Stomach smooth muscle (tissue), 2 donors: ENCODE results near the gene GPR65.

ENCODE experiments used
- H3K27ac ChIP-seq: one replicate; pipeline ENCODE4 v1.7.0; 2013; ENCODE audit warnings: mild to moderate bottlenecking, low read length, inconsistent platforms
- H3K27me3 ChIP-seq, 2 donors: one replicate each; pipeline ENCODE4 v1.7.0; 2013; ENCODE audit warnings: low read length in 2 of 2; ENCODE audit not compliant: insufficient read depth in 2 of 2, control insufficient read depth in 1 of 2
- H3K36me3 ChIP-seq, 2 donors: one replicate each; pipeline ENCODE4 v1.7.0; 2013; ENCODE audit warnings: low read length in 2 of 2; ENCODE audit not compliant: control insufficient read depth in 2 of 2, insufficient read depth in 2 of 2
- H3K4me1 ChIP-seq: one replicate; pipeline ENCODE4 v1.7.0; 2013; ENCODE audit warnings: low read length; ENCODE audit not compliant: control insufficient read depth, insufficient read depth
- H3K4me3 ChIP-seq, 2 donors: one replicate each; pipeline ENCODE4 v1.7.0; 2013; ENCODE audit warnings: low read length in 2 of 2
- H3K9ac ChIP-seq, 2 donors: one replicate each; pipeline ENCODE4 v1.7.0; 2013; ENCODE audit warnings: low read length in 2 of 2, mild to moderate bottlenecking in 1 of 2
- H3K9me3 ChIP-seq, 2 donors: one replicate each; pipeline ENCODE4 v1.7.0; 2013; ENCODE audit warnings: low read length in 2 of 2; ENCODE audit not compliant: control insufficient read depth in 2 of 2
- donor health status: healthy.
- donor health status: Pancreatic carcinoma.

The GPR65 gene

DNA sequence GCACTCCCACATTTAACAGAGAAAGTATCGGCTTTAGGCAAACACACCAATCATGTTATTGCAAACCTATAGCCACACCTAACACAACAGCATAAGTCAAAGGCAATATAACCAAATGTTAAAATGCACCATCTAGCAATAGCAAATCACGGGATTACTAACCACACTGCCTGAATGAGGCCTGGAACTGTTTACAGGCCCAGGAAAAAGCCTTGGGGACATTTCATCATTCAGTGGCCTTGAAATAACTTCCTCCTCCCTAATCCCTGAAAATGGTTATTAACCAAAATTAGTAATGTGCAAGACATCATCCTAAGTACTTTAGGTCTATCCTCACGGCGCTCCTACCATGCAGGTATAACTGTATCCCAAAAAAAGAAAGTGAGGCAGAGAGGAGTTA is 14.3 kb upstream of the GPR65 start:
- H3K9me3 ChIP-seq = no peaks in the 10 kb centered on the region
- no peak overlapping the region for H3K27ac ChIP-seq
- no peaks in the 10 kb centered on the region for H3K27me3 ChIP-seq
- H3K9ac ChIP-seq = no peak overlapping the region
- H3K36me3 ChIP-seq = peaks cover 0 to 7% of the 10 kb centered on the region in 2 donors
- H3K4me1 ChIP-seq = peaks cover 4% of the 10 kb centered on the region
- no peak overlapping the region for H3K4me3 ChIP-seq

DNA sequence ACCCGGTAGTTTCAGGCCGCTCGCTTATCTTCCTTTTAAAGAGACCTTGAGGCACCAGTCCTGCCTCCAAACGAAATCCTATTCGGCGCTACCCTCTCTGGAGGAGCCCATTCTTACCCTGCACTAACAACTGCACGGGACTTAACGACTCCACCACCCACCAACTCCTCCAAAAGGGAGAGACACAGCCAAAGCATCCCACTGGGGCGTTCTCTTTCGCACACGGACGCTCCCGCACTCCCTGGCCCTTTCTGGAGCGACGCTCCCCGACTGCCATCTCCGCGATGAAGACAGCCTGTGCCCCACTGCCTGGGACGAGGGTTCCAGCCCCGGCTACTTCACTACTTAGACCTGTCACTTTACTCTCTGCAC is 12.6 kb upstream of the GPR65 start:
- Histone ChIP-seq H3K9me3 (no peaks in the 10 kb centered on the region), H3K4me1 (peaks cover 4% of the 10 kb centered on the region), H3K4me3 (peak overlapping the region; percentile 84 to 92), H3K9ac (peak overlapping the region; percentile 97 to 98), H3K27ac (peak overlapping the region; percentile 99), H3K36me3 (no peaks in the 10 kb centered on the region), H3K27me3 (no peaks in the 10 kb centered on the region)

DNA sequence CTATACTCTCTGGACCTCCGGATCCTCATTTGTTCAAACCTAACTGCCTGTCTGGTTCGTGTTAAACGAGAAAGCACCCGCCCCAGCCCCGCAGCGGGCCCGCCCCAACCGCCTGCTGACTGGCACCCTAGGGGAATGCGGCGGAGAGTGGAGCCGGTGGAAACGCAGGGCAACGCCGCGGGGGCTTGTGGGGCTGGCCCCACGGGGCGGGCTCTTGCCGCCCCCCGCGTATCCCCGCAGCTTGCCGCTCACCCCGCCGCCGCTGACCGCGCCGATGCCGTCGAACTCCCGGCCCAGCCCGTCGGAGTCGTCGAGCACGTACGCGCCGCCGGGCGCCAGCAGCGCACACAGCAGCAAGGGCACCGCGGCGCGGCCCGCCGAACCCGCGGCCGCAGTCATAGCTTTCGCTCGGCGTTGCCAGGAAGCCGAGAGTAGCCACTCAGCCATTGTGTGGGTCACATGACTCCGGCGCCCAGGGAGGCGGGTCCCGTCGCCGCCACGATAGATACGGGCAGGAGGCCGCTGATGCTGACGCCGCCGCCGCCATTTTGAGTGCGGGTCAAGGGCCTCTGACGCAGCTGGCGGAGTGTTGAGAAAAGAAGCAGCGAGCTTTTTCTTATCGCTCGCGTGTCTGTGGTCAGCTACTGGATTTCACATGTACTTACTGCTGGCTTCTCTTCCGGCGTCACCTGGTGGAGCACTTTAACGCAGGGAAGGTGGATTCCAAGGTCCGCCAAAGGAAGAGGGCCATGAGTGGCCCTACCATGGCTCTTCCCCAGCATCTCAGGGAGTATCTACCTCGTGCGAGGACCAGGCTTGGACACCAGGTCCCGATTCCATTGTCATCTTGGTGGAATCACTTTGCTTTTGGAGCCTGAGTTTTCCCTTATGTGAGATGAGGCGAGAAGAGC is 12.0 kb upstream of the GPR65 start, which contains the start of gene GALC:
GALC (minus strand) TSS at position 465 of the 911 bp plus-strand sequence; CDS start at position 447, 18 bp downstream.
- H3K4me1 ChIP-seq = peaks cover 4% of the 10 kb centered on the region
- H3K27me3 ChIP-seq = no peaks in the 10 kb centered on the region
- no peaks in the 10 kb centered on the region for H3K36me3 ChIP-seq
- no peaks in the 10 kb centered on the region for H3K9me3 ChIP-seq
- H3K9ac ChIP-seq = peak within 1 kb of the TSS; percentile 97 to 98
- H3K27ac ChIP-seq = peak within 1 kb of the TSS; percentile 99
- H3K4me3 ChIP-seq = peak within 1 kb of the TSS; percentile 84 to 92

DNA sequence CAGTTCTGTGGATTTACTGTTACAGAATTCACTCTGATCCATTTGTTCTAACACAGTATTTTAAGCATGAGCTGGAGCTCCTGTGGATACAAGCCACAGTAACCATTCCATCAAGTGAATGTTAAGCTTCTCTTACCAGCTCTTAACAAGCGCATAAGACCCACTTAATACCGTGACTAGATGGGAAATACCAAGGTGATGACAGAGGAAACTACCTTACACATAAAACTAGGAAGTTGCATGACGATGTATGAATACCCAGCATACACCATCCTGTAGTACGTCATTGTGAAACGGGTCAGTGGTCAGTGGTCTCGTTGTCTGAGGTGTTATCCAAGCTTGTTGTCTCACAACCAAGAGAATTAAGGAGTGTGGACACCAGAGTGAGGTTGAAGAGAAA is 10.0 kb upstream of the GPR65 start:
- Histone ChIP-seq H3K9ac (no peak overlapping the region), H3K9me3 (no peaks in the 10 kb centered on the region), H3K27ac (no peak overlapping the region)

DNA sequence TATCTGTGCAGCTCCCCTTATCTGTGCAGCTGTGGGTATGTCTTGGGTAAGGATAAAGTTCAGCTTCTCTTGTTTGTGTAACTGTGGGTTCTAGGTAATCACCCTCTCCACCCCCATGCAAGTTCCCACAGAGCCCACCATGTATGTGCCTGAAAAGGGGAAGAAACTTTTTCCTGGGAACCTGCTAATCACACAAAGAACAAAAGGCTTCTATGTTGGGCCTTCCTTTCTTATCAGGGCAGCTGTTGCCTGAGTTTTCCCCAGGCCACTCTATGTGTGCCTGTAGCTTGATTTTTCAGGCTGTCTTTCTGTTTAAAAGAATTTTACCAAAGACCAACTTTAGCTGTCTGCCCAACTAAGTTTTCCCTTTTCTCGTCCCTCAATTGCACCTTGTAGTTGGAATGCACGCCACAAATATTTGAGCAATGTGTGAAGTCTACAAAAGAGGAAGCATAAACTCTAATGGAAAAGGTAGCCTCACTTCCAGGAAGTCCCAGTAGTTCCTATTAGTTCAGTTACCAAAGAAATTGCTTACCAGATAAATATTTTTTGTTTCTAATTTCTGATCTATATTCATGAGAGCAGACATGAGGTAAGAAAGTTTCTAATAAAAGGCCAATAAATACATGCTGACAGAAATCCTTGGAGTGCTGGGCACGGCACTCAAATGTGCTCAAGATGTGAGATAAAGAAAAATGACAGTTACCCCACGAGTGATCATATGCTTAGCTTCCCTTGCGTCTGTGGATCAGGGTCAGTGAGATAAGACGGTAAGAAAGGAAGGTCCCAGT is 9.2 kb upstream of the GPR65 start:
- H3K4me1 ChIP-seq = peaks cover 4% of the 10 kb centered on the region
- no peaks in the 10 kb centered on the region for H3K27me3 ChIP-seq
- H3K36me3 ChIP-seq = no peaks in the 10 kb centered on the region
- H3K9me3 ChIP-seq = no peaks in the 10 kb centered on the region
- no peak overlapping the region for H3K4me3 ChIP-seq
- H3K27ac ChIP-seq = no peak overlapping the region
- H3K9ac ChIP-seq = no peak overlapping the region

More for the DNA sequence above, 10.0 kb upstream of the GPR65 start:
- Histone ChIP-seq H3K4me1 (peaks cover 4% of the 10 kb centered on the region), H3K36me3 (no peaks in the 10 kb centered on the region), H3K4me3 (no peak overlapping the region), H3K27me3 (no peaks in the 10 kb centered on the region)

DNA sequence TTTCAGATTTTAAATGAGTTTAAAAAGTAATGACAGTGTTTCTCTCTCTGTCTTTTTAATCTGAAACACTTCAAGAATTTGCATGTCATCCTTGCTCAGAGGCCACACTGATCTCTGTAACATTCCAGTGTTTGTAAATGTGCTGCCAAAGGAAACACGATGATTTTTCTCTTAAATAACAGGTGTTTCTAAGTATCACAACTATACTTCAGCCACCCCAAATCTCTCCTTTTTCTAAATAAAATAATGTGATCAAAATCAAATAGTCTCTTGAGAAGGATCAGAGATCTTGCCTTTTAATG is 8.7 kb upstream of the GPR65 start:
- Histone ChIP-seq H3K4me1 (peaks cover 4% of the 10 kb centered on the region), H3K9me3 (no peaks in the 10 kb centered on the region), H3K36me3 (no peaks in the 10 kb centered on the region), H3K4me3 (no peak overlapping the region), H3K9ac (no peak overlapping the region), H3K27ac (no peak overlapping the region), H3K27me3 (no peaks in the 10 kb centered on the region)

DNA sequence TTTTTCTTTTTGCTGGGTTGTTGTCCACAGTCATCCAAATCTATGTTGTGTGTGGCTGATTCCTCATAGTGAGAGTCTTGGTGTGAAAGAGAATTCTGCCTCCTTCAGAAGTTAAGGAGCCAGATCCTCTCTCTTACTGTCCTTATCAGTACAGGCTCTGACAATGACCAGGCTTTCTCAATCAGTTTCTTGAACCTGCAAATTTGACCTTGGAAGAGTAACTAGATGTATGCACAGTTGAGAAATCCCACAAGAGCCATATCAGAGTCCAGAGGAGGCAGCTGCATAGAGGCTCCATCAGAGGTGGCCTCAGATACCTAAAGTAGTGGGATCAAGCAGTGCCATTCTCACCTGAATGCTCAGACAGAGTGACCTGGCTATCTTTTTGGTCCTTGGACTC is 6.5 kb upstream of the GPR65 start:
- no peak overlapping the region for H3K27ac ChIP-seq
- H3K4me1 ChIP-seq = no peaks in the 10 kb centered on the region
- no peak overlapping the region for H3K9ac ChIP-seq
- no peaks in the 10 kb centered on the region for H3K27me3 ChIP-seq
- H3K4me3 ChIP-seq = no peak overlapping the region
- no peaks in the 10 kb centered on the region for H3K9me3 ChIP-seq
- no peaks in the 10 kb centered on the region for H3K36me3 ChIP-seq

DNA sequence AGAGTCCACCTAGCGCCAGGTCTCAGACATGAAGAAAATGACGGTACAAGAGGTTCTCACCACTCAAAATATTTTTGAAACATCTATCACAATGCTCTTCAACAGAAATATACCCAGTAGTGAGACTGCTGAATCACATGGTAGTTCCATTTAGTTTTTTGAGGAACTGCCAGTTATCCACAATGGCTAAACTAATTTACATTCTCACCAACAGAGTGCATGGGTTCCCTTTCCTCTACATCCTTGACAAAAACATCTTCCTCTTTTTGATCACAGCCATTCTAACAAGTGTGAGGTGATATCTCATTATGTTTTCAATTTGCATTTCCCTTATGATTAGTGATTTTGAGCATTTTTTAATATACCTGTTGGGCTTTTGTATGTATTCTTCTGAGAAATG is 5.7 kb upstream of the GPR65 start:
- Histone ChIP-seq H3K4me1 (no peaks in the 10 kb centered on the region), H3K36me3 (no peaks in the 10 kb centered on the region), H3K9ac (no peak overlapping the region), H3K27ac (no peak overlapping the region), H3K4me3 (no peak overlapping the region), H3K27me3 (no peaks in the 10 kb centered on the region), H3K9me3 (no peaks in the 10 kb centered on the region)

DNA sequence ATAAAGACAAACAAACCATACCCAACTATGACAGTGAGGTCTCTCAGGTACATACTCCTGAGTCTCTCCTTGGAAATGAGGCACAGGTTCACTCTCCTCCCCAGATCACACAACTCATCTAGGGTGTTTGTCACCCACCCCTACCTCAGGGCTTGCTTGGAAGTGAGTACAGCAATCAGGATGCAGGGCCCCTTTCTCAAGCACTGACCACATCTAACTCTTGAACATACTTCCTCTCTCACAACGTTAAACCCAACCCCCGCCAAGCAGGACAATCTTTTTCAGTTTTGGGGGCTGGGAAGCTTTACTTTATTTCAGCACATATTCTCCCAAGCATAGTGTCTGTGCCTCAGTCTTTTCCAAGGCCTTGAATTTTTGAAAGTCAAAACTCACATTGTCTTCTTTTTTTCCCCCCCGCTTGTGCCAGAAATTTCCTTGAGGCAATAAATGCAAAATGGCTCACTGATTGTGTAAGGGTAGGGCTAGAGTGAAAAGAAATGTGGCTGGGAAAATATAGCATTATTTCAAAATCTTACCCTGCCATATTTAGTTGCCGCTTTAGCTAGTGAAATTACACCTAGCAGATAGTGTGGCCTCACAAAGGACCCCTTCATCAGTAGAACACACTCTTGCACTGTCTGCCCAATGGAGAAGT is 2.4 kb upstream of the GPR65 start:
- no peaks in the 10 kb centered on the region for H3K27me3 ChIP-seq
- no peaks in the 10 kb centered on the region for H3K9me3 ChIP-seq
- no peaks in the 10 kb centered on the region for H3K4me1 ChIP-seq
- H3K36me3 ChIP-seq = no peaks in the 10 kb centered on the region
- H3K27ac ChIP-seq = no peak overlapping the region
- H3K9ac ChIP-seq = no peak overlapping the region
- no peak overlapping the region for H3K4me3 ChIP-seq

DNA sequence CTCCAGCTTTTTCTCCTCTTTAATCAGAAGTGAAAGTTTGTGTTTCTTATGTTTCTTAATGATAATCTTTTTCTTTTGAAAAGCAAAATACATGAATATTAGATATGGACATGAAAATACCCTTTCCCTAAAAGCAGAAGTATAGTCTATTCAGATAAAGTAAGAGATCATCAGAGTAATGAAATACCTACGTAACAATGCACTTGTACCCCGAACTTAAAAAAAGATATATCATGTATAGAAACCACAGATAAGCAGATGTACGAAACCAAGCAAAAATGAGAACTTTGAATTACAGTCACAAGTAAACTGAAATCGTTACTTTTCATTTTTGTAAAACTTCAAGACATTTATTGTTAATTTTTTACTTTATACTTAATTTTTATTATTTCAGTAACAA is 1.5 kb upstream of the GPR65 start:
- H3K4me3 ChIP-seq = no peak overlapping the region
- H3K9ac ChIP-seq = no peak overlapping the region
- H3K36me3 ChIP-seq = no peaks in the 10 kb centered on the region
- no peaks in the 10 kb centered on the region for H3K4me1 ChIP-seq
- no peaks in the 10 kb centered on the region for H3K9me3 ChIP-seq
- H3K27ac ChIP-seq = no peak overlapping the region
- H3K27me3 ChIP-seq = no peaks in the 10 kb centered on the region
